Hair follicle dermal papilla cell (primary cell): ENCODE data around the gene GCA. TPM values are rescaled to one million over a fixed set of nuclear protein-coding genes. Genes with fewer than 3 reads are reported as not detected.

ENCODE experiments used
- total RNA-seq: library from RNA; depleted of rRNA; stranded (reverse); fragments of >200 nt; gene quantifications from 2 replicates; pipeline ENCODE4 v1.2.3, GENCODE V29; 2012

GCA gene
- total RNA-seq, result 5.7 and 8.0 TPM in 2 replicates

GRCh38 chr2:162343824-162344616, at the start of gene GCA:
TSS of gene GCA (plus strand) at chr2:162344132. CDS start at chr2:162344249, 117 bp downstream.

GRCh38 chr2:162318328-162319180, 25.4 kb upstream of the GCA start, which contains the start of gene IFIH1:
TSS of gene IFIH1 (minus strand) at chr2:162318684. CDS start at chr2:162318307, 377 bp downstream.

Other genes with a start within 250 kb of the GCA start
- not detected in 2 replicates for gene GCG, start 191.9 kb upstream of the GCA start, total RNA-seq
- 195 and 205 TPM in 2 replicates for gene FAP, start 100.7 kb upstream of the GCA start, total RNA-seq
- 9.7 and 14.6 TPM in 2 replicates for gene IFIH1, start 25.4 kb upstream of the GCA start, total RNA-seq